ENCODE data around the gene ATF7.

The ATF7 gene

DNA sequence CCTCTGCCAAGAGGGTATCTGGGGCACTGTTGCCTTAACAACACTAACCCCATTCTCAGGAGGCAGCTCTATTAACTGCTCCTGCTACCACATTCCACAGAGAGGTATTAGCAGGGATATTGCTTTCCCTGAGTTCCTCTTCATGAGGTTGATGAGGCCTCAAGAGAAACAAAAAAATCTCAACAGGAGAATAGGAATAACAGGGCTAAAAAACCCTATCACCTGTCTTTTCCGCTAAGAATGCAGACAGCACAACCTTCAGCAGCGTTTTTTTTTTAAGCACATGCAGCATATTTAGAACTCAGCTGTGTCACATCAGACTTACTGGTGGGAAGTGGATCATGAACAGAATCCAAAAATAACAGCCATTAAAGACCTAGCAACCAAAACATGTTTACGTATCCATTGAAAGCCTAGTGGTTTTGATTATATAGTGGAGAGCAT, 29.2 kb downstream of the ATF7 start:
- no peaks in the 10 kb centered on the region for H3K9me3 ChIP-seq (replicated peaks in 1 of 2; ENCODE audit: control insufficient read depth in 2 of 2, insufficient read depth in 1 of 2, low read depth in 1 of 2, low read length in 2 of 2)
- no peak overlapping the region for H2BK12ac ChIP-seq (ENCODE audit: low read length)
- H3K36me3 ChIP-seq (replicated peaks in 1 of 2; ENCODE audit: control insufficient read depth in 2 of 2, insufficient read depth in 2 of 2, low read length in 2 of 2): peaks cover 0 to 15% of the 10 kb centered on the region in 2 donors
- no peaks in the 10 kb centered on the region for H3K27me3 ChIP-seq (ENCODE audit: control insufficient read depth in 3 of 3, insufficient read depth in 3 of 3, low read depth in 1 of 3, low read length in 3 of 3)
- H3K18ac ChIP-seq (ENCODE audit: low read length): no peak overlapping the region
- no peak overlapping the region for H2BK5ac ChIP-seq (ENCODE audit: low read length)
- H3K9ac ChIP-seq (ENCODE audit: low read depth, low read length, poor library complexity): no peak overlapping the region
- no peak overlapping the region for H2BK15ac ChIP-seq (ENCODE audit: low read length)
- H3K14ac ChIP-seq (ENCODE audit: low read length): no peak overlapping the region
- H3K23ac ChIP-seq (ENCODE audit: low read depth, low read length, poor library complexity): no peak overlapping the region
- H3K79me1 ChIP-seq (ENCODE audit: low read depth, low read length): no peaks in the 10 kb centered on the region
- no peak overlapping the region for H3K4ac ChIP-seq (ENCODE audit: low read length)
- no CpG with 5 or more reads among the region's 3 CpGs for WGBS, 2 donors (ENCODE audit: extremely low coverage in 2 of 2, insufficient read length in 2 of 2, insufficient replicate concordance in 1 of 2)
- H2AFZ ChIP-seq (ENCODE audit: low read length): no peak overlapping the region
- H3K4me2 ChIP-seq (ENCODE audit: insufficient read depth, low read length, poor library complexity, severe bottlenecking): no peak overlapping the region
- H3K27ac ChIP-seq (replicated peaks; ENCODE audit: low read length): no peak overlapping the region
- no peak overlapping the region for H4K91ac ChIP-seq (ENCODE audit: low read depth, low read length, poor library complexity)
- H3K4me3 ChIP-seq (ENCODE audit: low read length in 2 of 2): no peak overlapping the region
- H2AK5ac ChIP-seq (ENCODE audit: low read depth, low read length): no peak overlapping the region
- no peak for DNase-seq (ENCODE audit: low spot score)
- H3K4me1 ChIP-seq (ENCODE audit: control insufficient read depth in 2 of 2, insufficient read depth in 1 of 2, low read depth in 1 of 2, low read length in 2 of 2): peaks cover under 1 to 11% of the 10 kb centered on the region in 2 donors
- H2BK120ac ChIP-seq (ENCODE audit: low read depth, low read length): no peak overlapping the region
- H4K8ac ChIP-seq (ENCODE audit: low read depth, low read length): no peak overlapping the region

DNA sequence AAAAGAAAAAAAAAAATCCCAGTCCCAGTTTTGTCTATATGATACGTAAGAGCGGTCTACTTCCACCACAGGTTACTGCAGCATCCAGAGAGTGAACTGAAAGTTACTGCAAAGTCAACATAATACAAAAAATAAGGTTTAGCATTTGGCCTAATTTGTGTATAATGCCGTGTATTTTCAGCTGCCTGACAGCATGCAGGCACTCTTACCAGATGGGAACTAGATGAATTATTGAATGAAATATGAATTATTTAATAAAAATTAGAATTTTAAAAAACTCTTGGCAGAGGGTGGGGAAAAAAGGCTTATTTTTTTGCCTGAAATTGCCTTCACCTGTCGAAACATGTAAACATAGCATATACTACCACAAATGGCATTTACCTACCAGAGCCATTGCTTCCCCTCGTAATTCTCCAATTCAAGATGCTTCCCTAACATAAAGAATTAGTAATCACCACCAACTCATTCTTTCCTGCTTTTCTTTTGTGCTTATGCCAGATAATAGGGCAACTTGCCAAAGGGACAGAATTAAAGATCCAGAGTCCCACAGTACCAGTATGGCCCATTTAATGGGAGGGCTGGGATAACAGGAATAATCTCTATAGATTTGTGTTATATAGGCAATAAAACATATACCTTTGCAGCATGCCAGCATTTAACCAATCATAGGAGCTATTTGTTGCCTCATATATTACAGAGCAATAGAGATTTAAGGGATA, 31.1 kb downstream of the ATF7 start:
- no CpG with 5 or more reads among the region's 5 CpGs for WGBS, 2 donors (ENCODE audit: extremely low coverage in 2 of 2, insufficient read length in 2 of 2, insufficient replicate concordance in 1 of 2)
- Histone ChIP-seq H2BK120ac (ENCODE audit: low read depth, low read length) (no peak overlapping the region), H3K23ac (ENCODE audit: low read depth, low read length, poor library complexity) (no peak overlapping the region), H3K4ac (ENCODE audit: low read length) (no peak overlapping the region), H3K9me3 (replicated peaks in 1 of 2; ENCODE audit: control insufficient read depth in 2 of 2, insufficient read depth in 1 of 2, low read depth in 1 of 2, low read length in 2 of 2) (no peaks in the 10 kb centered on the region), H3K4me3 (ENCODE audit: low read length in 2 of 2) (no peak overlapping the region), H3K18ac (ENCODE audit: low read length) (no peak overlapping the region), H3K9ac (ENCODE audit: low read depth, low read length, poor library complexity) (no peak overlapping the region), H2BK15ac (ENCODE audit: low read length) (no peak overlapping the region), H4K91ac (ENCODE audit: low read depth, low read length, poor library complexity) (no peak overlapping the region), H2AK5ac (ENCODE audit: low read depth, low read length) (no peak overlapping the region), H3K27me3 (ENCODE audit: control insufficient read depth in 3 of 3, insufficient read depth in 3 of 3, low read depth in 1 of 3, low read length in 3 of 3) (no peaks in the 10 kb centered on the region), H3K4me1 (ENCODE audit: control insufficient read depth in 2 of 2, insufficient read depth in 1 of 2, low read depth in 1 of 2, low read length in 2 of 2) (peaks cover 3 to 20% of the 10 kb centered on the region in 2 donors), H2BK5ac (ENCODE audit: low read length) (no peak overlapping the region), H4K8ac (ENCODE audit: low read depth, low read length) (no peak overlapping the region), H2AFZ (ENCODE audit: low read length) (no peak overlapping the region), H3K79me1 (ENCODE audit: low read depth, low read length) (no peaks in the 10 kb centered on the region), H2BK12ac (ENCODE audit: low read length) (no peak overlapping the region), H3K4me2 (ENCODE audit: insufficient read depth, low read length, poor library complexity, severe bottlenecking) (no peak overlapping the region), H3K36me3 (replicated peaks in 1 of 2; ENCODE audit: control insufficient read depth in 2 of 2, insufficient read depth in 2 of 2, low read length in 2 of 2) (peaks cover 0 to 9% of the 10 kb centered on the region in 2 donors), H3K27ac (replicated peaks; ENCODE audit: low read length) (no peak overlapping the region), H3K14ac (ENCODE audit: low read length) (no peak overlapping the region)
- no peak for DNase-seq (ENCODE audit: low spot score)

DNA sequence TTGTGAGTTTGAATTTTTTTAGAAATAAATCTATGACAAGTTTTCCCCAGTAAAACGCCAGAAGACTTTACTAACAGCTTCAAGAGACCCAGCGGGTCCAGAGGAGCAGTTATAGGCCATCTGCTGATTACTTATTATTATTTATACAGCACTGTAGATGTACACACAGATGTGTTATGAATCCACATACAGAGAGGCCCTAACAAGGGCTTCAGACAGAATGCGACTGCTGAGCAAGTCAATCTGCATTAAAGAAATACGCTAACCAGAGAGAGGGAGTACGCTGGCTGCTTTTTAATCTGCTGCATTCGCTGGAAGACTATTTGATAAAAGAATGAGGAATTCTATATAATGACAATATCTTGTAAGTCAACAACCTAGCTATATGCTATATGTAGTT, 32.5 kb downstream of the ATF7 start:
- H4K8ac ChIP-seq (ENCODE audit: low read depth, low read length): no peak overlapping the region
- no peak overlapping the region for H2BK120ac ChIP-seq (ENCODE audit: low read depth, low read length)
- no peaks in the 10 kb centered on the region for H3K9me3 ChIP-seq (replicated peaks in 1 of 2; ENCODE audit: control insufficient read depth in 2 of 2, insufficient read depth in 1 of 2, low read depth in 1 of 2, low read length in 2 of 2)
- no peak overlapping the region for H3K4me2 ChIP-seq (ENCODE audit: insufficient read depth, low read length, poor library complexity, severe bottlenecking)
- H3K23ac ChIP-seq (ENCODE audit: low read depth, low read length, poor library complexity): no peak overlapping the region
- H3K4me1 ChIP-seq (ENCODE audit: control insufficient read depth in 2 of 2, insufficient read depth in 1 of 2, low read depth in 1 of 2, low read length in 2 of 2): peaks cover 3 to 20% of the 10 kb centered on the region in 2 donors
- H3K4ac ChIP-seq (ENCODE audit: low read length): no peak overlapping the region
- no peak overlapping the region for H3K27ac ChIP-seq (replicated peaks; ENCODE audit: low read length)
- no peak overlapping the region for H2BK5ac ChIP-seq (ENCODE audit: low read length)
- H2BK15ac ChIP-seq (ENCODE audit: low read length): no peak overlapping the region
- DNase-seq (ENCODE audit: low spot score): no peak
- H3K4me3 ChIP-seq (ENCODE audit: low read length in 2 of 2): no peak overlapping the region
- no peak overlapping the region for H2AFZ ChIP-seq (ENCODE audit: low read length)
- H4K91ac ChIP-seq (ENCODE audit: low read depth, low read length, poor library complexity): no peak overlapping the region
- no peaks in the 10 kb centered on the region for H3K79me1 ChIP-seq (ENCODE audit: low read depth, low read length)
- H3K27me3 ChIP-seq (ENCODE audit: control insufficient read depth in 3 of 3, insufficient read depth in 3 of 3, low read depth in 1 of 3, low read length in 3 of 3): no peaks in the 10 kb centered on the region
- H3K36me3 ChIP-seq (replicated peaks in 1 of 2; ENCODE audit: control insufficient read depth in 2 of 2, insufficient read depth in 2 of 2, low read length in 2 of 2): peaks cover 0 to 3% of the 10 kb centered on the region in 2 donors
- H3K14ac ChIP-seq (ENCODE audit: low read length): no peak overlapping the region
- H3K9ac ChIP-seq (ENCODE audit: low read depth, low read length, poor library complexity): no peak overlapping the region
- H2AK5ac ChIP-seq (ENCODE audit: low read depth, low read length): no peak overlapping the region
- WGBS, 2 donors (ENCODE audit: extremely low coverage in 2 of 2, insufficient read length in 2 of 2, insufficient replicate concordance in 1 of 2): no CpG with 5 or more reads among the region's 6 CpGs
- H3K18ac ChIP-seq (ENCODE audit: low read length): no peak overlapping the region
- no peak overlapping the region for H2BK12ac ChIP-seq (ENCODE audit: low read length)

GRCh38 chr12:53593031-53593430, 33.2 kb downstream of the ATF7 start:
- Histone ChIP-seq H4K8ac (ENCODE audit: low read depth, low read length) (no peak overlapping the region), H3K27me3 (ENCODE audit: control insufficient read depth in 3 of 3, insufficient read depth in 3 of 3, low read depth in 1 of 3, low read length in 3 of 3) (no peaks in the 10 kb centered on the region), H3K27ac (replicated peaks; ENCODE audit: low read length) (no peak overlapping the region), H2AFZ (ENCODE audit: low read length) (no peak overlapping the region), H3K4me2 (ENCODE audit: insufficient read depth, low read length, poor library complexity, severe bottlenecking) (no peak overlapping the region), H3K9me3 (replicated peaks in 1 of 2; ENCODE audit: control insufficient read depth in 2 of 2, insufficient read depth in 1 of 2, low read depth in 1 of 2, low read length in 2 of 2) (no peaks in the 10 kb centered on the region), H3K4ac (ENCODE audit: low read length) (no peak overlapping the region), H4K91ac (ENCODE audit: low read depth, low read length, poor library complexity) (no peak overlapping the region), H2AK5ac (ENCODE audit: low read depth, low read length) (no peak overlapping the region), H3K14ac (ENCODE audit: low read length) (no peak overlapping the region), H2BK5ac (ENCODE audit: low read length) (no peak overlapping the region), H3K23ac (ENCODE audit: low read depth, low read length, poor library complexity) (no peak overlapping the region), H3K4me1 (ENCODE audit: control insufficient read depth in 2 of 2, insufficient read depth in 1 of 2, low read depth in 1 of 2, low read length in 2 of 2) (peaks cover 3 to 20% of the 10 kb centered on the region in 2 donors), H2BK120ac (ENCODE audit: low read depth, low read length) (no peak overlapping the region), H3K79me1 (ENCODE audit: low read depth, low read length) (no peaks in the 10 kb centered on the region), H3K36me3 (replicated peaks in 1 of 2; ENCODE audit: control insufficient read depth in 2 of 2, insufficient read depth in 2 of 2, low read length in 2 of 2) (no peaks in the 10 kb centered on the region), H2BK12ac (ENCODE audit: low read length) (no peak overlapping the region), H2BK15ac (ENCODE audit: low read length) (no peak overlapping the region), H3K9ac (ENCODE audit: low read depth, low read length, poor library complexity) (no peak overlapping the region), H3K4me3 (ENCODE audit: low read length in 2 of 2) (no peak overlapping the region), H3K18ac (ENCODE audit: low read length) (no peak overlapping the region)
- no peak for DNase-seq (ENCODE audit: low spot score)
- no CpG with 5 or more reads among the region's 1 CpG for WGBS, 2 donors (ENCODE audit: extremely low coverage in 2 of 2, insufficient read length in 2 of 2, insufficient replicate concordance in 1 of 2)
